GM19455 (cell line): ENCODE measurements around the gene NXPH4.

ENCODE experiments used
- ATAC-seq: cut with Tn5 transposase; IDR thresholded peaks from one replicate; pipeline ENCODE4 v1.9.1; 2021; ENCODE audit not compliant: unreplicated experiment

NXPH4 gene

GRCh38 chr12:57241402-57242310 lies 25.1 kb downstream of the NXPH4 start:
- ATAC-seq: no peak

GRCh38 chr12:57242329-57242690 lies 25.7 kb downstream of the NXPH4 start:
- no peak for ATAC-seq

- peak; percentile 29 for ATAC-seq
Measured at GRCh38 chr12:57242691-57243454, 26.3 kb downstream of the NXPH4 start.

DNA sequence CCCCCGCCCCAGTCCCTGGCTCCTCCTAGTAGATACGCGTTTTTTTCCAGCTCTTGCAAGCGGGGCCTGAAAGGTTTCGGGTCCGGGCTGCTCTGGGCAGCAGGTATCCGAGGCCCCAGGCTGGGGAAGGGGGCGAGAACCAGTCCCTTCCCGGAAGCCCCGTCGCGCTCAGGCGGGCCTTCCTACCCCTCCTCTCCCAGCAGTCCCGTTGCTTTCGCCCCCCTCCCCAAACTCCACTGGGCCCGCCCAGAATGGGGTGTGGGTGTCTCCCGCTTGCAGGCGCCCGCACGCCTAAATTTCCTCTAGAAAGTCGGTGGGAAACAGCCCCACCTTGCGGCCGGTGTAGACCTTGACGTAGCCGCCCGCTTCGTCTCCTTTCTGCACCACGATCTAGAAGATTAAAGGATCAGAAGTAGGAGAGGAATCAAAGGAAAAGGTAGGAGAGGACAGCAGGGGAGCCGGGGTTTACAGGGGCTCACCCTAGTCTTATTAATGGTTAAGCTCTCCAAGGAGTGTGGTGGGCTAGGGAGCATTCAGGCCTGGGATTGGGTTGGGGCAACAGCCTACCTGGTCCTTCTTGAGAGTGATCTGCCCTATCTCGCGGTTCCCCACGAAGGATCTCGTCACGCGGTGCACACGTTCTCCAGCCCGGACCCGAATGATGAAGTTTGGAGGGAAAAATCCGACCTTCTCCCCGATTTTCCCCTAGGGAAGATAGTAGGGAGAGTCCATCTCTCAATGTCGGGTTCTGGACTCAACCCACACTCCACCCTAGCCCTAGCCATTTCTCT lies 27.1 kb downstream of the NXPH4 start:
- ATAC-seq: no peak

- ATAC-seq: no peak
Measured at GRCh38 chr12:57244312-57244696, 27.7 kb downstream of the NXPH4 start.

DNA sequence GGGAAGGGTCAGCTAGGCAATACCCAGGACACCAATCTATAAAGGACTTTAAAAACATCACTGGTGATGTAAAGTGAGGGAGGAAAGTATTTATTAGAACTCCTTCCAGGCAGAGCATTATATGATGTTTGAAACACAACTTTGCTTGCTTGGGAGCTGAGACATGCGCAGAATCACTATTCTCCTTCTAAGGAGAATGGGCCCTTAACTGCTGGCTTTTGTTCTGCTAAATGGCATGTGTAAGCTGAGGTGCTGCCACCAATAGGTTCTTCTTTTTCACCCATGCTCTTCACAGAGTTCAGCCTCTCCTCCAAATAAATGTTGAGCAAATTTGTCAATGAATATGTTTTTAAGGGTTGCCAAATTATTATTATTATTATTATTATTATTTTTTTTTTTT lies 30.4 kb downstream of the NXPH4 start:
- ATAC-seq: no peak

GRCh38 chr12:57248934-57249742 lies 32.5 kb downstream of the NXPH4 start:
- ATAC-seq: no peak

- ATAC-seq: no peak
Measured at GRCh38 chr12:57250541-57250940, 33.9 kb downstream of the NXPH4 start.

GRCh38 chr12:57250956-57251355 lies 34.4 kb downstream of the NXPH4 start, which contains the start of gene STAC3:
TSS of gene STAC3 (minus strand) at chr12:57251187. CDS start at chr12:57249636, 1,551 bp downstream.
- ATAC-seq: no peak

GRCh38 chr12:57254506-57255280 lies 38.1 kb downstream of the NXPH4 start:
- ATAC-seq: no peak

- no peak for ATAC-seq
Measured at GRCh38 chr12:57255916-57256315, 39.3 kb downstream of the NXPH4 start.

DNA sequence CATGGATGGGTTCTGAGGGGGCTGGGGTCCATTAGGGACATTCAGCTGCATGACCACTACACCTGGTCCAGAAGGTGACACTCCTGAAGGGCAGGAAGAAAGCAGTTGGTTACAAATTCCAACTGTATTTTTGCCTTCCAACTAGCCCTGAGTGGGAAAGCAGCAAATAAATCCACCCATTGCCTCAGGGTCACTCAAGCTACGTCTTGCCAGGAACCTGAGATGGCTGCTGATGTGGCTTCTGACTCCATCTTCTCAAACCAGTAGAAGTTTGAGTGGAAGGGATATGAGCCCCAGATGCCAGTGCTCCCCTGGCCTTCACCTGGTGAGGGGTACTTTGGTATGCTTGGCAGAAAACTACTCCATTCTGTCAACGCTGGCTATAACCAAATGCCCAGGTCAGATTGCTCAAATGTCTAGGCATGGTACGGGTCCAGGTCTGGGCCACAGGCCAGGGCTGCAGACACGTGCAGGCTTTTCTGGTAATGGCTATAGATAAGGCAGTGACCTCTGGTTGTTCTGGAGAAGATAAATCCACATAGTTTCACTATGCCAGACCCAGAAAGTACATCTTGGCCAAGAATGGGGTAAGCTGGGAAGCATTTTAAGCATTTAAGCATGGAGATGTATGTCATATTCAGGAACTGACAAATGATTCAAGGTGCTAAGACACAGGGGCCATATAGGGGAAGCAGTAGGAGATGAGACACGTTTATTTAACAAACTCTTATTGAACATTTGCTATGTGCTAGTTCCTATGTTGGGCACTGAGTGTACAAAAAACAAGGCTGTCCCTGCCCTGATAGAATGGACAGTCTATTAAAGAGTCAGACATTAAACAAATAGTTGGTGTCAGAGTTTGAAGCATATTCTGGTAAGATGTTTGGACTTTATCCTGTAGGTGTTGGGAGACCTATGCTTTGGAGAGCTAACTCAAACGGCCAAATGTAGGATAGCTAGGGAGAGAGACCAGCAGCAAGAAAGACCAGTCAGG lies 42.7 kb downstream of the NXPH4 start:
- ATAC-seq: no peak

DNA sequence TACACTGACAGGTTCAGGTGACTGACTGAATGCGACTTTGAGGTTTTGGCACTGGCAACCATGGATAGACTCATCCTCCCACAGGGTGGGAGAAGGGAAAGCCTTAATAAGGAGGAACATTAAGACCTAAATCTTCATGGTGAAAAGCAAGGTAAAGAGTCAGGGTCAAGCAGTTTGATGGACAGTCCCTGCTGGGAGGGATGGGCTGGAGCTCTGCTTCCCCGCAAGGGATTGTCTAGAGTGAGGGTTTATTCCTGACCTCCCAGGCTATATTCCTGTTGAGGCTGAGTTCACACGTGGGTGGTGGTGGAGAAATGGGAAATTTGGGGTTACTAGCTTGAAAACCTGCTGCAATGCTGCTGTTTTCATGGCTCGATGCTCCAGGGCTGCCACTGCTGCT lies 43.8 kb downstream of the NXPH4 start:
- ATAC-seq: no peak

DNA sequence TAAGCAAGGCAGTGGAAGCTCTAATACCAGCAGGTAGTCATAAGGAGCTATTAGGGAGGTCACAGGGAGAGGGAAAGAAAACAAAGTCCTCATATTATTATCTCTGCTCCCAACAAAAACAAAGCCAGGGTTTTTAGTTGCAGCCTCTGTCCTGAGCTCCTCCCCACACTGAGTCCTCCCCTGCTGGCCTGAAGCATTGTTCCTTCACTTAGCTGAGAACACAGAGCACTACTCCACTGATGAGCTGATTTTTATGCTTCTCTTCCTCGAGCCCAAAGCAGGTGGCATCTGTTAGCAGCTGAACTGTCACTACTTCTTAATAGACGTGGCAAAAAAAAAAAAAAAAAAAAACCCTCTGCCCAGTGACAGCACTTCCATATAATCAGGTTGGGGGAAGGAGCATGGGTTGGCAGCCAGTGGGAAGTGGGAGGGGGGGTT lies 44.9 kb downstream of the NXPH4 start:
- no peak for ATAC-seq

DNA sequence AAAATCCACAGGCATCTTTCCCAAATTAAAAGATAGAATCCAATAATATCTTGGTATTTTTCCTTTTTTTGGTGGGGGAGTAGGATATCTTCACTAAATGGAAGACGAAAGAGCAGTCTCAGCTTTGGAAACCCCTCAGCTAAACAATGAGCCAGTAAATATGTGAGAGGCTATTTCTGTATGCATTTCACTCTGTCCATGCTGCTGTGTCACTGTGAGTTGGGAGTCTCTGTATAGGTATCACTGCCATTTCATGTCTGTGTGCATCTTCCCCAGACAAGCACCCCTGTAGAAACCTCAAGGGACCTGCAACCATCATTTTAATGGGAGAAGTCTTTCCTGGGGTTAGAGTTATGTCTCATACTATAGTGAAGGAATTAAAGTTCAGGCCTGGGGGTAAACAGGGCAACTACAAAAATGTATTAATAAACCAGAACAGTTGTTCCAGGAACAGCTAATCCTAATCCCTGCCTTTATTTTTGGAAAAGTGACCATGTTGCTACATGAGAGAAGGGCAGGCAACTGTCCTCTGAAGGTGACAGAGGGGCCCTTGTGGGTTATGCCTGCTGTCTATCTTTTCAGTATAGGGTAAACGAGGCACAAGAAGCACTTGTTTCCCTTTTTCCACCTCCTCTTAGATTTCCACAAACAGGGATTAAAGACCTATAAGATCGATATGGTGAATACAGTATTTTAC lies 45.7 kb downstream of the NXPH4 start:
- no peak for ATAC-seq

DNA sequence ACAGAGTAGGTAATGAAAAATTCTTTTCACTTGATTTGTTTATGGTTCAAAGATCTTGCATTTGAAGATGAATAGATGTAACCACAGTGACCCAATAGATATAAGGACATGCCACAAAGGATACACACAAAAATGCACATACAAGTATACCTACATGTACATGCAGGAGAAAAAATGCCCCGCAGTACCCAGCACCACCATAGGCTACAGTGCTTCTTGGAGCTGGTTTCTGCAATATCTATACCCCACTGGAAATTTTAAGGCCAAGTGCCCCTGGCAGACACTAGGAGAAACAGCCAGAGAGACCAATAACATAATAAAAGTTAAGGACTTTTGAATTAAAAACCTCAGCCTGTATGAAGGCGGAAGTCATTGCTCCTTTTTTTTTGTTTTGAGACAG lies 46.5 kb downstream of the NXPH4 start:
- no peak for ATAC-seq

- ATAC-seq: no peak
Measured at GRCh38 chr12:57266681-57267080, 50.1 kb downstream of the NXPH4 start.

GRCh38 chr12:57268264-57268663 lies 51.7 kb downstream of the NXPH4 start:
- ATAC-seq: no peak
